ENCODE results near the gene RNF8.

RNF8 gene

DNA sequence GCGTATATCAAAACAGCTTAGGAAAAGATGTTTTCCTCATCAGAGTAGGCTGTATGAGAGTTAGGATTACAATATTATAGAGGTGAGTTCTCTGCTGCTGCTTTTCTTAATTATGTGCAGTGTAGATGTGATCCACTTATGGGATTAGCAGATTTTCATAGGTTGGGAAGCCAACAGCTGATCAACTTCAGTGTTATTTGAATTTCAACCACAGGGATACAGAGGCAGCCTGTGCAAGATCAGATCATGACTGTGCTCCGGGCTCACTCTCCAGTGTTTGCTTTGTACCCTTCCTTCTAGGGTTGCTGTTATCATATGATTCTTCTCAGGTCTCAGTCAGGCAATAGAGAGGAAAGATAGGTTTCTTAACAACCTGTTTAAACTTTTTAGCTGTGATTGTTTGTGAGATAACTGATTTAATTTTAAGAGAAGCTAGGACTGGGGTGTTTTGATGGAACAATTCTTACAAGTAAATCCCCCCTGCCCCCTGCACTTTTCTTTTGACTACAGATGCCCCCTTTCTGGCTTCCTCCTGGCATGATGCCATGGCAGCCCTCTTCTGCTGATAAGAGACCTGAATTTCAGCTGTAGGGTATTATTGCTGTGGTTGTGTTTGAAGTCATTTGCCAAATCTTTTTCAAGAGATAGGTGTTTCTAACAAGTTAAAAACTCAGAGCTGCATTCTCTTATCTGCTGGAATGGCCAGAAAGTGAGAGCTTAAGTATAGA, 8.5 kb downstream of the RNF8 start:
- no peak for TF ChIP-seq CSRNP3 (CRISPR knock-in tag; IDR thresholded peaks at IDR 0.05)
- no peak for TF ChIP-seq SNAI2 (CRISPR knock-in tag; IDR thresholded peaks at IDR 0.05)
- TF ChIP-seq RARB (CRISPR knock-in tag; IDR thresholded peaks at IDR 0.05) = no peak
- TF ChIP-seq, protein P1, sequence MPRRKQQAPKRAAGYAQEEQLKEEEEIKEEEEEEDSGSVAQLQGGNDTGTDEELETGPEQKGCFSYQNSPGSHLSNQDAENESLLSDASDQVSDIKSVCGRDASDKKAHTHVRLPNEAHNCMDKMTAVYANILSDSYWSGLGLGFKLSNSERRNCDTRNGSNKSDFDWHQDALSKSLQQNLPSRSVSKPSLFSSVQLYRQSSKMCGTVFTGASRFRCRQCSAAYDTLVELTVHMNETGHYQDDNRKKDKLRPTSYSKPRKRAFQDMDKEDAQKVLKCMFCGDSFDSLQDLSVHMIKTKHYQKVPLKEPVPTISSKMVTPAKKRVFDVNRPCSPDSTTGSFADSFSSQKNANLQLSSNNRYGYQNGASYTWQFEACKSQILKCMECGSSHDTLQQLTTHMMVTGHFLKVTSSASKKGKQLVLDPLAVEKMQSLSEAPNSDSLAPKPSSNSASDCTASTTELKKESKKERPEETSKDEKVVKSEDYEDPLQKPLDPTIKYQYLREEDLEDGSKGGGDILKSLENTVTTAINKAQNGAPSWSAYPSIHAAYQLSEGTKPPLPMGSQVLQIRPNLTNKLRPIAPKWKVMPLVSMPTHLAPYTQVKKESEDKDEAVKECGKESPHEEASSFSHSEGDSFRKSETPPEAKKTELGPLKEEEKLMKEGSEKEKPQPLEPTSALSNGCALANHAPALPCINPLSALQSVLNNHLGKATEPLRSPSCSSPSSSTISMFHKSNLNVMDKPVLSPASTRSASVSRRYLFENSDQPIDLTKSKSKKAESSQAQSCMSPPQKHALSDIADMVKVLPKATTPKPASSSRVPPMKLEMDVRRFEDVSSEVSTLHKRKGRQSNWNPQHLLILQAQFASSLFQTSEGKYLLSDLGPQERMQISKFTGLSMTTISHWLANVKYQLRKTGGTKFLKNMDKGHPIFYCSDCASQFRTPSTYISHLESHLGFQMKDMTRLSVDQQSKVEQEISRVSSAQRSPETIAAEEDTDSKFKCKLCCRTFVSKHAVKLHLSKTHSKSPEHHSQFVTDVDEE (CRISPR knock-in tag; IDR thresholded peaks at IDR 0.05) = no peak
- TF ChIP-seq PPARA (CRISPR knock-in tag; IDR thresholded peaks at IDR 0.05; ENCODE audit: borderline replicate concordance) = no peak
- no peak for ATAC-seq

DNA sequence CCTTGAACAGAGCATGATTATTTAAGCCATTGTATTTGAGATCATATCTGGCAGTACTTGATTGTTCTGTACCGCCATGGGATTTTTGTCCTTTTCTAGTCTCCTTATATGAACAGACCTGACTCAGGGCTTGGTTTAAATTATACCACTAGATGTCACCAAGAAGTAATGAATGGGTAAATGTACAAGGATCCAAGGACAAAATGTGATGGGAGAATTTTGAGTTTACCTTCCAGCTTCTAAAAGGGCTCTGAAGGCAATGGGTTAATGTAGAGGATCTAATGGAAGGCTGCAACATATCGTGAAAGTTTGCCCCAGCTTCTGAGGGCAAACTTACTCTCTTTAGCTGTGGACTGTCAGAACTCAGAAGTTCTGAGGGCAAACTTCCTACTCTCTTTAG, 12.0 kb downstream of the RNF8 start:
- TF ChIP-seq ZFP30 (CRISPR knock-in tag; IDR thresholded peaks at IDR 0.05) = no peak
- no peak for TF ChIP-seq CREB5 (CRISPR knock-in tag; IDR thresholded peaks at IDR 0.05; ENCODE audit: low read depth)
- TF ChIP-seq ARNTL (CRISPR knock-in tag; IDR thresholded peaks at IDR 0.05; ENCODE audit: borderline replicate concordance, low read depth) = no peak
- TF ChIP-seq BACH2 (CRISPR knock-in tag; IDR thresholded peaks at IDR 0.05; ENCODE audit: borderline replicate concordance) = no peak
- peak; percentile 65 for ATAC-seq

DNA sequence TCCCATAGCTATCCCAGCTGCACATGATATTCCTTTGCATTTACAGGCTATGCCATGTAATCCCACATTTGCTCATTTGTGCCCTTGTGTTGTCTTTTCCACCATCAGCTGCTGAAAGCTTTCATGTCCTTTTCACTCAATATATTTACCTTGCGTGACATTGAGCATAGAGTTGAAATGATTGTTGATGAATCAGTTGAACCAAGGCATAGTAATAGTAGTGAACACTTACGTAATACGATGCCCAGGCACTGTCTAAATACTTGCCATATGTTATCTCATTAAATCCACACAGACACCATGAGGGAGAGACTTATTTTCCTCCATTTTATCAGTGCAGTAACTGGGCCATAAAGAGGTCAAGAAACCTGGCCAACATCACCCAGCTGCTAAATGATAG, 13.1 kb downstream of the RNF8 start:
- TF ChIP-seq CREB5 (CRISPR knock-in tag; IDR thresholded peaks at IDR 0.05; ENCODE audit: low read depth) (no peak), ZFP3 (CRISPR knock-in tag; IDR thresholded peaks at IDR 0.05) (no peak), ZFP30 (CRISPR knock-in tag; IDR thresholded peaks at IDR 0.05) (no peak), ESRRG (CRISPR knock-in tag; IDR thresholded peaks at IDR 0.05) (no peak), BACH2 (CRISPR knock-in tag; IDR thresholded peaks at IDR 0.05; ENCODE audit: borderline replicate concordance) (no peak), ZNF565 (CRISPR knock-in tag; conservative IDR thresholded peaks at IDR 0.05; ENCODE audit: low read depth) (no peak), CSDC2 (CRISPR knock-in tag; IDR thresholded peaks at IDR 0.05) (no peak), ZNF8 (CRISPR knock-in tag; IDR thresholded peaks at IDR 0.05) (no peak), OSR1 (CRISPR knock-in tag; IDR thresholded peaks at IDR 0.05) (no peak), CSRNP3 (CRISPR knock-in tag; IDR thresholded peaks at IDR 0.05) (no peak), ISL1 (CRISPR knock-in tag; IDR thresholded peaks at IDR 0.05) (no peak), TCF4 (CRISPR knock-in tag; IDR thresholded peaks at IDR 0.05; ENCODE audit: borderline replicate concordance) (no peak), TOX (CRISPR knock-in tag; IDR thresholded peaks at IDR 0.05; ENCODE audit: borderline replicate concordance) (no peak), PPARA (CRISPR knock-in tag; IDR thresholded peaks at IDR 0.05; ENCODE audit: borderline replicate concordance) (no peak), SNAI2 (CRISPR knock-in tag; IDR thresholded peaks at IDR 0.05) (no peak), RARB (CRISPR knock-in tag; IDR thresholded peaks at IDR 0.05) (no peak), ARNTL (CRISPR knock-in tag; IDR thresholded peaks at IDR 0.05; ENCODE audit: borderline replicate concordance, low read depth) (no peak)
- TF ChIP-seq, protein P2, sequence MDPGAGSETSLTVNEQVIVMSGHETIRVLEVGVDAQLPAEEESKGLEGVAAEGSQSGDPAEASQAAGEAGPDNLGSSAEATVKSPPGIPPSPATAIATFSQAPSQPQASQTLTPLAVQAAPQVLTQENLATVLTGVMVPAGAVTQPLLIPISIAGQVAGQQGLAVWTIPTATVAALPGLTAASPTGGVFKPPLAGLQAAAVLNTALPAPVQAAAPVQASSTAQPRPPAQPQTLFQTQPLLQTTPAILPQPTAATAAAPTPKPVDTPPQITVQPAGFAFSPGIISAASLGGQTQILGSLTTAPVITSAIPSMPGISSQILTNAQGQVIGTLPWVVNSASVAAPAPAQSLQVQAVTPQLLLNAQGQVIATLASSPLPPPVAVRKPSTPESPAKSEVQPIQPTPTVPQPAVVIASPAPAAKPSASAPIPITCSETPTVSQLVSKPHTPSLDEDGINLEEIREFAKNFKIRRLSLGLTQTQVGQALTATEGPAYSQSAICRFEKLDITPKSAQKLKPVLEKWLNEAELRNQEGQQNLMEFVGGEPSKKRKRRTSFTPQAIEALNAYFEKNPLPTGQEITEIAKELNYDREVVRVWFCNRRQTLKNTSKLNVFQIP (CRISPR knock-in tag; IDR thresholded peaks at IDR 0.05; ENCODE audit: borderline replicate concordance, low read depth) = no peak
- TF ChIP-seq, protein P3, sequence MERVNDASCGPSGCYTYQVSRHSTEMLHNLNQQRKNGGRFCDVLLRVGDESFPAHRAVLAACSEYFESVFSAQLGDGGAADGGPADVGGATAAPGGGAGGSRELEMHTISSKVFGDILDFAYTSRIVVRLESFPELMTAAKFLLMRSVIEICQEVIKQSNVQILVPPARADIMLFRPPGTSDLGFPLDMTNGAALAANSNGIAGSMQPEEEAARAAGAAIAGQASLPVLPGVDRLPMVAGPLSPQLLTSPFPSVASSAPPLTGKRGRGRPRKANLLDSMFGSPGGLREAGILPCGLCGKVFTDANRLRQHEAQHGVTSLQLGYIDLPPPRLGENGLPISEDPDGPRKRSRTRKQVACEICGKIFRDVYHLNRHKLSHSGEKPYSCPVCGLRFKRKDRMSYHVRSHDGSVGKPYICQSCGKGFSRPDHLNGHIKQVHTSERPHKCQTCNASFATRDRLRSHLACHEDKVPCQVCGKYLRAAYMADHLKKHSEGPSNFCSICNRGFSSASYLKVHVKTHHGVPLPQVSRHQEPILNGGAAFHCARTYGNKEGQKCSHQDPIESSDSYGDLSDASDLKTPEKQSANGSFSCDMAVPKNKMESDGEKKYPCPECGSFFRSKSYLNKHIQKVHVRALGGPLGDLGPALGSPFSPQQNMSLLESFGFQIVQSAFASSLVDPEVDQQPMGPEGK (CRISPR knock-in tag; IDR thresholded peaks at IDR 0.05; ENCODE audit: borderline replicate concordance) = no peak
- TF ChIP-seq, protein P1 (CRISPR knock-in tag; IDR thresholded peaks at IDR 0.05) = no peak
- no peak for ATAC-seq
